HepG2 (cell line): ENCODE data around the gene CACNA2D3. TPM values are rescaled to one million over a fixed set of nuclear protein-coding genes. Genes with fewer than 3 reads are reported as not detected.
A peak's percentile ranks its signal among the peaks of the same experiment; 100 is the strongest.

Experiments
- CENPT ChIP-seq: sonication (generic); formaldehyde crosslinking; IDR thresholded peaks from 2 replicates; pipeline ENCODE4 v1.8.0; 2022; ENCODE audit warnings: low read depth, mild to moderate bottlenecking, moderate library complexity, missing genetic modification reagents
- EP300 ChIP-seq, 3 experiments: sonication (generic) in 1 of 3; formaldehyde crosslinking in 1 of 3; IDR thresholded peaks; 2 replicates each; pipeline versions ENCODE4 v1.5.1 to v1.6.1; 2011 to 2020; ENCODE audit warnings: low read depth in 2 of 3, low read length in 2 of 3, borderline replicate concordance in 1 of 3, improper control_type of control experiment in 1 of 3, mild to moderate bottlenecking in 1 of 3, missing genetic modification reagents in 1 of 3, moderate library complexity in 1 of 3
- HDAC1 ChIP-seq: sonication (generic); formaldehyde crosslinking; IDR thresholded peaks from 2 replicates; pipeline ENCODE4 v1.5.1; 2020; ENCODE audit warnings: mild to moderate bottlenecking, missing genetic modification reagents
- HMG20A ChIP-seq: IDR thresholded peaks from 2 replicates; pipeline ENCODE4 v1.6.1; 2016; ENCODE audit warnings: borderline replicate concordance
- RARA ChIP-seq: IDR thresholded peaks from 2 replicates; pipeline ENCODE4 v1.6.1; 2016; ENCODE audit warnings: missing genetic modification reagents, missing compliant biosample characterization
- RBAK ChIP-seq: sonication (generic); formaldehyde crosslinking; IDR thresholded peaks from 2 replicates; pipeline ENCODE4 v1.5.1; 2020; ENCODE audit warnings: mild to moderate bottlenecking, missing genetic modification reagents
- SAP130 ChIP-seq: IDR thresholded peaks from 2 replicates; pipeline ENCODE4 v1.6.1; 2016; ENCODE audit warnings: low read depth
- SOX13 ChIP-seq, 3 experiments: fragments of 450-650 bp in 1 of 3; sonication (generic) in 1 of 3; formaldehyde crosslinking in 1 of 3; IDR thresholded peaks in 2 of 3; conservative IDR thresholded peaks in 1 of 3; 2 replicates each; pipeline versions ENCODE4 v1.5.0 to v1.6.1; 2016 to 2020; ENCODE audit warnings: antibody characterized with exemption in 1 of 3, mild to moderate bottlenecking in 1 of 3, missing compliant biosample characterization in 1 of 3, missing genetic modification reagents in 1 of 3, moderate library complexity in 1 of 3
- SOX5 ChIP-seq: IDR thresholded peaks from 2 replicates; pipeline ENCODE4 v1.6.1; 2016; ENCODE audit warnings: borderline replicate concordance
- SRSF1 ChIP-seq: fragments of 200-400 bp; formaldehyde crosslinking; optimal IDR thresholded peaks from 2 replicates; pipeline ENCODE3; 2017; ENCODE audit warnings: mild to moderate bottlenecking, low read depth, low read length, moderate library complexity
- TFAP4 ChIP-seq: sonication (generic); IDR thresholded peaks from 2 replicates; pipeline ENCODE4 v1.6.1; 2016; ENCODE audit warnings: low read depth, borderline replicate concordance
- ZFP62 ChIP-seq: sonication (generic); formaldehyde crosslinking; IDR thresholded peaks from 2 replicates; pipeline ENCODE4 v1.4.0; 2020; ENCODE audit warnings: missing genetic modification reagents
- ZNF12 ChIP-seq: sonication (generic); formaldehyde crosslinking; IDR thresholded peaks from 2 replicates; pipeline ENCODE4 v1.5.0; 2020; ENCODE audit warnings: missing genetic modification reagents
- ZNF44 ChIP-seq: sonication (generic); formaldehyde crosslinking; IDR thresholded peaks from 2 replicates; pipeline ENCODE4 v1.5.1; 2020; ENCODE audit warnings: mild to moderate bottlenecking, missing genetic modification reagents
- ZNF576 ChIP-seq: sonication (generic); formaldehyde crosslinking; IDR thresholded peaks from 2 replicates; pipeline ENCODE4 v1.4.0; 2020; ENCODE audit warnings: mild to moderate bottlenecking, missing genetic modification reagents
- ZNF720 ChIP-seq: sonication (generic); formaldehyde crosslinking; IDR thresholded peaks from 2 replicates; pipeline ENCODE4 v1.4.0; 2020; ENCODE audit warnings: missing genetic modification reagents
- polyA plus RNA-seq, 8 experiments: library from polyadenylated mRNA; depleted of rRNA in 3 of 8; stranded (reverse) in 7 of 8; unstranded in 1 of 8; fragments of >200 nt; fragmentation: Illumina TruSeq in 4 of 8; extraction: Trizol in 4 of 8; gene quantifications; 2 replicates each; pipeline versions ENCODE4 v1.2.1 to v1.2.3, GENCODE V29; 2011 to 2016; ENCODE audit warnings: low read depth in 4 of 8, missing spikeins in 1 of 8, mixed read lengths in 1 of 8; ENCODE audit not compliant: insufficient read depth in 1 of 8
- total RNA-seq, 5 experiments: library from RNA; depleted of rRNA; stranded (reverse); fragments of >200 nt; fragmentation: Illumina TruSeq; extraction: Trizol; gene quantifications; 2 replicates each; pipeline ENCODE4 v1.2.3, GENCODE V29; 2016; ENCODE audit warnings: low read depth in 1 of 5
- TF ChIP-seq, protein P1 (sequence below): IDR thresholded peaks from 2 replicates; pipeline ENCODE4 v1.6.1; 2012; ENCODE audit warnings: inconsistent platforms
- TF ChIP-seq, protein P2 (sequence below): IDR thresholded peaks from 2 replicates; pipeline ENCODE4 v1.4.0; 2020; ENCODE audit warnings: mild to moderate bottlenecking, missing genetic modification reagents
- TF ChIP-seq, protein P3 (sequence below): sonication (generic); formaldehyde crosslinking; IDR thresholded peaks from 2 replicates; pipeline ENCODE4 v1.4.0; 2020; ENCODE audit warnings: mild to moderate bottlenecking, missing genetic modification reagents
- TF ChIP-seq, protein P4 (sequence below): sonication (generic); formaldehyde crosslinking; IDR thresholded peaks from 2 replicates; pipeline ENCODE4 v1.9.0; 2021; ENCODE audit warnings: missing genetic modification reagents, mild to moderate bottlenecking, borderline replicate concordance
- TF ChIP-seq, protein P5 (sequence below): IDR thresholded peaks from 2 replicates; pipeline ENCODE4 v1.6.1; 2016

The CACNA2D3 gene
- total and polyA plus RNA-seq, 2 of the 13 experiments (the other 11 are each of a cell fraction or from before 2014, with no cell fraction given) = not detected

GRCh38 chr3:54696313-54696712 lies 574.0 kb downstream of the CACNA2D3 start (continued):
- TF ChIP-seq TFAP4 (peak; percentile 68; the same call in 1 of the 2 replicates), ZNF720 (CRISPR knock-in tag) (no peak), EP300 (IDR thresholded peaks at IDR 0.05; ENCODE audit: low read depth in 2 of 2, low read length in 2 of 2) (peak in 1 of 2 experiments; percentile 22; a peak in 1 of 4 replicates), EP300 (CRISPR knock-in tag; IDR thresholded peaks at IDR 0.05; ENCODE audit: borderline replicate concordance) (no peak; the same call in 1 of the 2 replicates), HDAC1 (no peak), ZNF576 (CRISPR knock-in tag) (no peak), SOX13 (IDR thresholded peaks at IDR 0.05) (no peak), SOX13 (CRISPR knock-in tag; conservative IDR thresholded peaks at IDR 0.05 in 1 of 2, IDR thresholded peaks at IDR 0.05 in 1 of 2) (0 out of 4 replicates have a peak, but pooled peaks of 1 of the 2 experiments have one; percentile 16), SOX5 (CRISPR knock-in tag) (peak; percentile 55; the same call in 1 of the 2 replicates), ZFP62 (CRISPR knock-in tag) (no peak), CENPT (no peak), RBAK (CRISPR knock-in tag) (no peak), SRSF1 (no peak), HMG20A (CRISPR knock-in tag) (0 out of 2 replicates have a peak, but pooled peaks have one; percentile 32), ZNF12 (CRISPR knock-in tag) (no peak), RARA (CRISPR knock-in tag) (peak; percentile 30; the same call in 1 of the 2 replicates), ZNF44 (CRISPR knock-in tag) (no peak), SAP130 (CRISPR knock-in tag) (peak; percentile 31; the same call in 1 of the 2 replicates)
- TF ChIP-seq, protein P1, sequence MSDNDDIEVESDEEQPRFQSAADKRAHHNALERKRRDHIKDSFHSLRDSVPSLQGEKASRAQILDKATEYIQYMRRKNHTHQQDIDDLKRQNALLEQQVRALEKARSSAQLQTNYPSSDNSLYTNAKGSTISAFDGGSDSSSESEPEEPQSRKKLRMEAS = no peak
- TF ChIP-seq, protein P2, sequence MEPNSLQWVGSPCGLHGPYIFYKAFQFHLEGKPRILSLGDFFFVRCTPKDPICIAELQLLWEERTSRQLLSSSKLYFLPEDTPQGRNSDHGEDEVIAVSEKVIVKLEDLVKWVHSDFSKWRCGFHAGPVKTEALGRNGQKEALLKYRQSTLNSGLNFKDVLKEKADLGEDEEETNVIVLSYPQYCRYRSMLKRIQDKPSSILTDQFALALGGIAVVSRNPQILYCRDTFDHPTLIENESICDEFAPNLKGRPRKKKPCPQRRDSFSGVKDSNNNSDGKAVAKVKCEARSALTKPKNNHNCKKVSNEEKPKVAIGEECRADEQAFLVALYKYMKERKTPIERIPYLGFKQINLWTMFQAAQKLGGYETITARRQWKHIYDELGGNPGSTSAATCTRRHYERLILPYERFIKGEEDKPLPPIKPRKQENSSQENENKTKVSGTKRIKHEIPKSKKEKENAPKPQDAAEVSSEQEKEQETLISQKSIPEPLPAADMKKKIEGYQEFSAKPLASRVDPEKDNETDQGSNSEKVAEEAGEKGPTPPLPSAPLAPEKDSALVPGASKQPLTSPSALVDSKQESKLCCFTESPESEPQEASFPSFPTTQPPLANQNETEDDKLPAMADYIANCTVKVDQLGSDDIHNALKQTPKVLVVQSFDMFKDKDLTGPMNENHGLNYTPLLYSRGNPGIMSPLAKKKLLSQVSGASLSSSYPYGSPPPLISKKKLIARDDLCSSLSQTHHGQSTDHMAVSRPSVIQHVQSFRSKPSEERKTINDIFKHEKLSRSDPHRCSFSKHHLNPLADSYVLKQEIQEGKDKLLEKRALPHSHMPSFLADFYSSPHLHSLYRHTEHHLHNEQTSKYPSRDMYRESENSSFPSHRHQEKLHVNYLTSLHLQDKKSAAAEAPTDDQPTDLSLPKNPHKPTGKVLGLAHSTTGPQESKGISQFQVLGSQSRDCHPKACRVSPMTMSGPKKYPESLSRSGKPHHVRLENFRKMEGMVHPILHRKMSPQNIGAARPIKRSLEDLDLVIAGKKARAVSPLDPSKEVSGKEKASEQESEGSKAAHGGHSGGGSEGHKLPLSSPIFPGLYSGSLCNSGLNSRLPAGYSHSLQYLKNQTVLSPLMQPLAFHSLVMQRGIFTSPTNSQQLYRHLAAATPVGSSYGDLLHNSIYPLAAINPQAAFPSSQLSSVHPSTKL (CRISPR knock-in tag) = 0 out of 2 replicates have a peak, but pooled peaks have one; percentile 37
- TF ChIP-seq, protein P3, sequence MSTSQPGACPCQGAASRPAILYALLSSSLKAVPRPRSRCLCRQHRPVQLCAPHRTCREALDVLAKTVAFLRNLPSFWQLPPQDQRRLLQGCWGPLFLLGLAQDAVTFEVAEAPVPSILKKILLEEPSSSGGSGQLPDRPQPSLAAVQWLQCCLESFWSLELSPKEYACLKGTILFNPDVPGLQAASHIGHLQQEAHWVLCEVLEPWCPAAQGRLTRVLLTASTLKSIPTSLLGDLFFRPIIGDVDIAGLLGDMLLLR (CRISPR knock-in tag) = no peak
- TF ChIP-seq, protein P4, sequence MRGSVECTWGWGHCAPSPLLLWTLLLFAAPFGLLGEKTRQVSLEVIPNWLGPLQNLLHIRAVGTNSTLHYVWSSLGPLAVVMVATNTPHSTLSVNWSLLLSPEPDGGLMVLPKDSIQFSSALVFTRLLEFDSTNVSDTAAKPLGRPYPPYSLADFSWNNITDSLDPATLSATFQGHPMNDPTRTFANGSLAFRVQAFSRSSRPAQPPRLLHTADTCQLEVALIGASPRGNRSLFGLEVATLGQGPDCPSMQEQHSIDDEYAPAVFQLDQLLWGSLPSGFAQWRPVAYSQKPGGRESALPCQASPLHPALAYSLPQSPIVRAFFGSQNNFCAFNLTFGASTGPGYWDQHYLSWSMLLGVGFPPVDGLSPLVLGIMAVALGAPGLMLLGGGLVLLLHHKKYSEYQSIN = no peak
- TF ChIP-seq, protein P5, sequence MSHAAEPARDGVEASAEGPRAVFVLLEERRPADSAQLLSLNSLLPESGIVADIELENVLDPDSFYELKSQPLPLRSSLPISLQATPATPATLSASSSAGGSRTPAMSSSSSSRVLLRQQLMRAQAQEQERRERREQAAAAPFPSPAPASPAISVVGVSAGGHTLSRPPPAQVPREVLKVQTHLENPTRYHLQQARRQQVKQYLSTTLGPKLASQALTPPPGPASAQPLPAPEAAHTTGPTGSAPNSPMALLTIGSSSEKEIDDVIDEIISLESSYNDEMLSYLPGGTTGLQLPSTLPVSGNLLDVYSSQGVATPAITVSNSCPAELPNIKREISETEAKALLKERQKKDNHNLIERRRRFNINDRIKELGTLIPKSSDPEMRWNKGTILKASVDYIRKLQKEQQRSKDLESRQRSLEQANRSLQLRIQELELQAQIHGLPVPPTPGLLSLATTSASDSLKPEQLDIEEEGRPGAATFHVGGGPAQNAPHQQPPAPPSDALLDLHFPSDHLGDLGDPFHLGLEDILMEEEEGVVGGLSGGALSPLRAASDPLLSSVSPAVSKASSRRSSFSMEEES (CRISPR knock-in tag) = 0 out of 2 replicates have a peak, but pooled peaks have one; percentile 48
